Forelimb muscle (tissue), 1 donor: ENCODE data around the gene TM2D3. TPM values are rescaled to one million over a fixed set of nuclear protein-coding genes. Genes with fewer than 3 reads are reported as not detected.
A peak's percentile ranks its signal among the peaks of the same experiment; 100 is the strongest.
"Not testable (repeated sequence)": the region's sequence is repeated elsewhere in the genome, so short reads cannot be mapped to it uniquely, and the experiment has no call there.

ENCODE experiments used
- DNase-seq: peaks from one replicate; pipeline ENCODE4 v3.0.0-alpha.2; 2013; ENCODE audit warnings: low read depth
- polyA plus RNA-seq: library from polyadenylated mRNA; unstranded; fragments of 120-200 nt; gene quantifications from one replicate; pipeline ENCODE4 v1.2.1, GENCODE V29; 2013; ENCODE audit not compliant: insufficient read length

Gene TM2D3
- polyA plus RNA-seq, 1 donor = 32.8 TPM

- DNase-seq = no peak
Observed at GRCh38 chr15:101657171-101657570, 5.0 kb upstream of the TM2D3 start.

GRCh38 chr15:101654624-101655337, 2.6 kb upstream of the TM2D3 start:
- DNase-seq = not testable (repeated sequence)

- no peak for DNase-seq
Observed at GRCh38 chr15:101654171-101654570, 2.0 kb upstream of the TM2D3 start.

GRCh38 chr15:101652786-101653430, 727 bp upstream of the TM2D3 start:
- no peak for DNase-seq

GRCh38 chr15:101651554-101652097, 555 bp downstream of the TM2D3 start:
- peak; percentile 22 for DNase-seq

GRCh38 chr15:101650145-101650544, 2.0 kb downstream of the TM2D3 start:
- no peak for DNase-seq

GRCh38 chr15:101648356-101648755, 3.8 kb downstream of the TM2D3 start:
- no peak for DNase-seq

- no peak for DNase-seq
Observed at GRCh38 chr15:101647251-101647650, 4.9 kb downstream of the TM2D3 start.

GRCh38 chr15:101646672-101647071, 5.5 kb downstream of the TM2D3 start:
- no peak for DNase-seq

GRCh38 chr15:101642361-101642760, 9.8 kb downstream of the TM2D3 start:
- DNase-seq = no peak

- no peak for DNase-seq
Observed at GRCh38 chr15:101641894-101642293, 10.3 kb downstream of the TM2D3 start.

- DNase-seq = peak; percentile 61
Observed at GRCh38 chr15:101641129-101641764, 10.9 kb downstream of the TM2D3 start.

GRCh38 chr15:101639667-101640066, 12.5 kb downstream of the TM2D3 start:
- no peak for DNase-seq

- no peak for DNase-seq
Observed at GRCh38 chr15:101637919-101638318, 14.3 kb downstream of the TM2D3 start.

GRCh38 chr15:101637516-101637915, 14.7 kb downstream of the TM2D3 start:
- DNase-seq = no peak

GRCh38 chr15:101637038-101637437, 15.1 kb downstream of the TM2D3 start:
- no peak for DNase-seq

- no peak for DNase-seq
Observed at GRCh38 chr15:101635944-101636727, 16.0 kb downstream of the TM2D3 start.

GRCh38 chr15:101633356-101633755, 18.8 kb downstream of the TM2D3 start:
- DNase-seq = no peak

- not testable (repeated sequence) for DNase-seq
Observed at GRCh38 chr15:101626729-101627128, 25.5 kb downstream of the TM2D3 start.

- DNase-seq = no peak
Observed at GRCh38 chr15:101625980-101626379, 26.2 kb downstream of the TM2D3 start.

GRCh38 chr15:101625184-101625583, 27.0 kb downstream of the TM2D3 start:
- no peak for DNase-seq
